ENCODE results near the gene MFAP3L. TPM values are rescaled to one million over a fixed set of nuclear protein-coding genes. Genes with fewer than 3 reads are reported as not detected.
"Not testable (repeated sequence)": the region's sequence is repeated elsewhere in the genome, so short reads cannot be mapped to it uniquely, and the experiment has no call there.

Gene MFAP3L
- total RNA-seq, 1 experiment from 2014 or later = 4.3 TPM

DNA sequence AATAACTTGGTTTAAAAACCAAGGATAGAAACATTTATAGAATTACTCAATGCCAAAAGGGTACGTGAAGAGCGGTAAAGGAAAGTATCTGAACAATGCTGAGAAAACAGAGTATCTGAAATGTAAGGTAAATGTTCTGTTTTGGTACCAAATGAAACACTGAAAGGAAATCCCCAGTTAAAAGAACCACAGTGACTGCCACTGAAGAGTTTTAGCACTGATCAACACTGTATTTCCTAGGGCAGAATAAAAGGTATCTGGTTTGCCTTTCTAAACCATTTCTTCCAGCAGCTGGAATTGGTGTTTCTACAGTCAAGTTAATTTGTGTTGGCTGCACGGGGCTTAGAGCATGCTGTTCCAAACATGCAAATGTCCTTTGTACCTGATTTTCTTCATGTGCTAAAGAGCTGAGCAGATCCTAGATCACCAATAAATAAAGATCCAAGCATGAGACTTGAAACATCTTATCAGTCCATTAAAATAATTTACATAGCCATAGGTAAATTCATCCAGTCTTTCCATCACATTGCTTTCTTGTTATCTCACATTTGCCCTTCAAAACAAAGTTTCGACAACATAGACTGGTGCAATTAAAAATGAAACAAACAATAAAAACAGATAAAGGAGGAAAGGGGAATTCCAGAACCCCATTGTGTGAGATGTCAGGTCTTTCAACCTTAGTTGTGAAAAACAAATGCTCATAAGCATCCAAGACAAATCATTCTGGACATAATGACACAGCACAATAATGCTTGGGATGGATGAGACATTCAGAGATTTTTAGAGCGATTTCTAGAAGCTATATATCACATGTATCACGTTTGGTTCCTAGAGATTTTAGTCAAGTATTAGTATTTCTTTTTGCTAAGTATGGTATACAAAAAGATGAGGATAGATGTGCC lies 38.6 kb downstream of the MFAP3L start:
- no peak for DNase-seq (ENCODE audit: low spot score)

DNA sequence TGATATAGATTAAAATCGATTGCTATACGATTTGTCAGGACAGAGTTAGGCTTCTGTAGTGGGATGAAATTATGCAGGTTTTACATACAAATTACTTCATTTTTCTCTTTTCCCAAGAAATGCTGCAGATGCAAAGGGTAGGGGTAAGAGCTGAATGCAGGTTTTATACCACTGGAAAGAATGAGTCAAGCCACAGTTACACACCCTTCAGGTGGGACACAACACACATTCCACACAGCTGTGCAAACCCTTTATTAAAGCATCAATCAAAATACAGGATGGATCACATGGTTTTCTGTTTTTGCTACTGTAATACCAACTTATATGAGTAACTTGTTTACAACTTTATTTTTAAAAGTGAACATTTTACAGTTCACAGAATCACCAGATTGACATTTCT lies 39.8 kb downstream of the MFAP3L start:
- DNase-seq (ENCODE audit: low spot score) = peak; percentile 15

DNA sequence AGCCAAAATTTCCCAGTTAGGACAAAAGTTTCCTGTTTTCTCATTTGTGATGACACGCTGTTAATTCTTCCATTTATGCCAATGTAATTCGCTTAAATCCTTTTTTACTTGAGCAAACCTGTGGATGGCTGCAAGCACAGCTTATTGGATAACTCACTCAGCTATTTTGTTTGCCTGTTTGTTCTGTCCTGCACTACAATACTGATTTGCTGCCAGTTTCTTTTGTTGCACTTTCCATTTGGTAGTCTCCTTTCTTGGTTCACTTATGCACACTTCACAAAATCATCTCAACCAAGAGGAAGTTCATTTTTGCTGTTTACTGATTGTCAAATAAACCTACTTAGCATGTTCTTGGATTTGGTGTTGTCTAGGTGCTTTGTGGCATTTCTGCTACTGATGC lies 40.3 kb downstream of the MFAP3L start:
- DNase-seq (ENCODE audit: low spot score) = no peak

DNA sequence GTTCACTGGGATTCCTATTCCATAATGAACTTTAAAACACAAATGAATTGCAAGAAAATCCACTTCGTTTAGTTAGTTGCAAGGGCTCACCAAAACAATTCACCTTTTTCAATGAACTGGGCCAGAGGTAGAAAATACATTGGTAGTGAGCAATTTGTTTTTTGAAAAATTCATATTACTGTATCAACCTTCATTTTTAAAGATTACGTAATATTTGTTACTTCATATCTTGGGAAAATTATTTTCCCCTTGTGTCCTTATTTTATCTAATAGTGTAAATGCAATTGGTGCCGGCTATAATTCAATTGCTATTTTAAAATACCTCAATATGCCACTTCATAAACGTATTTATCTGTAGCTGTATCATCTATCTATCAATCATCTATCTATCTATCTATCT lies 41.5 kb downstream of the MFAP3L start:
- DNase-seq (ENCODE audit: low spot score) = no peak

DNA sequence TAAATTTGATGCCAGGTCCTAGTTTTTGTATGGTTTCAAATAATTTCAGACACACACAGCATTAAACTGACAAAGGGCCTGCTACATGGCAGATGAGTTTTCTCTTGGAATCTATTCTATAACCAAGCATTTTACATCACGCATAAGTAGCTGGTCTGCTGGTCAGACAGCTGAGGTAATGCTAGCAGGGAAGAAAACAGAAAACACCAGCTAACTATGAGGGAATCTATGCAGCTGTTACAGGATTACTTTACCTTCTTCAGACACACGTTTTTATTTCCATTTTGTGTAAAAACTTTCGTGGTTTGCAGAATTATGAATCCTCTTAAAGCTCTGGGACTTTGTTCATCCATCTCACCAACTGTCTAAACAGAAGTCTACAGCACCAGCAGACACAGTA lies 42.0 kb downstream of the MFAP3L start:
- DNase-seq (ENCODE audit: low spot score) = no peak

DNA sequence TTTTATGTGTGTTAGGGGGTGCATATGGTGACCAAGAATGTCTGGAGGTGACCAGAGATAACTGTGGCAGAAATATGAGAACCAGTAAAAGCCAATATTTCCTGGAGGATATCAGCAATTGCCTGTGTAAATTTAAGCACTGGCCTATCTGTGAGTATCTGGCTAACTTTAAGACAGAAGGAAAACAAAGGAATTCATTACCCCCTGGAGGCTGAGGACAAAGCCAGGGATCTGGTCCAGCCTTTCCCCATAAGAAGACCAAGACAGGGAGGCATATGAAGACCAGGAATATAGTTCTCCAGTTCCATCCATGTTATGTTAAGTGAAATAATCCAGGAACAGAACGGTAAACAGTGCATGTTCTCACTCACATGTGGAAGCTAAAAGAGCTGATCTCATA lies 49.2 kb downstream of the MFAP3L start:
- no peak for DNase-seq (ENCODE audit: low spot score)

DNA sequence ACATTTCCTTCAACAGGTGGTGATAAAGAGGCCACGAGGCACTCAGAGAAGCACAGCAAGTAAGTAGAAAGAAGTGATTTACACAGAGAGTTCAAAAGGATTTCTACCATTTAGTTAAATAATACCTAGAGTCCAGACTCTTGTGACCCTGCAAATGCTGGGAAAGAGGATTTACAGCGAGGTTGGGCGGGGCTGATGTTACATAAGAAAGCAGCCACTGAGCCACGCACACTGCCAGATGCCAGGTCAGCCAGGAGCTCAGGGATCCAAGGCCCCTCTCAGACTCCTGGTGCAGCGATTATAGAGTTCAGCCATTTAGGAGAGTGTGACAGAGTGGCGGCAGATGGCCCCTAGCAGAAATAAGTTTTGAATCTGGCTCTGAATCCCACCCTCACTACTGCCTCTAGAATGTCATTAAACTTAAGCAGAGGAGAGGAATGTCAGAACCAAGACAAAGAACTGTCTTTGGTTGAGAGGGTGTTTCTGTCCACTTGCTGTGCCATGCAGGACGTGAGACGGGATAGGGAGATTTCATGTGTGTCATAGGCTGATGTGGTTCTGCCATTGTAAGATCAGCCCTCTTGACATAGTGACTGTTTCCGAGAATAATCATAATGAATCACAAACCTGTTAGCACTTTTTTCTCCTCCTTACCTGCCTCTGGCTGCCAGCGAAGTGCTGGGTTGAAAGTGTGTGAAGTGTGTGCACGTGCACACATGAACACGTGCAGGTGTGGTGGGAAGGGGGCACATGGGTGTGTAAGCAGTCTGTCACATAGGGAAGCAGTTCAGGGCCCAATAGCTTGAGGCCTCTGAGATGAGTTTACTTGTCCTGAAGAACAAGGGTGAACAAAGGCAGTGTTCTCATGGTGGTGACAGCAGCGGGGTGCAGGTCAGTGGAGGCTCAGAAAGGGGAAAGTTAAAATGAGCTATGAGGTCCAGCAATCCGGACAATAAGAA lies 50.1 kb downstream of the MFAP3L start:
- DNase-seq (ENCODE audit: low spot score) = no peak

DNA sequence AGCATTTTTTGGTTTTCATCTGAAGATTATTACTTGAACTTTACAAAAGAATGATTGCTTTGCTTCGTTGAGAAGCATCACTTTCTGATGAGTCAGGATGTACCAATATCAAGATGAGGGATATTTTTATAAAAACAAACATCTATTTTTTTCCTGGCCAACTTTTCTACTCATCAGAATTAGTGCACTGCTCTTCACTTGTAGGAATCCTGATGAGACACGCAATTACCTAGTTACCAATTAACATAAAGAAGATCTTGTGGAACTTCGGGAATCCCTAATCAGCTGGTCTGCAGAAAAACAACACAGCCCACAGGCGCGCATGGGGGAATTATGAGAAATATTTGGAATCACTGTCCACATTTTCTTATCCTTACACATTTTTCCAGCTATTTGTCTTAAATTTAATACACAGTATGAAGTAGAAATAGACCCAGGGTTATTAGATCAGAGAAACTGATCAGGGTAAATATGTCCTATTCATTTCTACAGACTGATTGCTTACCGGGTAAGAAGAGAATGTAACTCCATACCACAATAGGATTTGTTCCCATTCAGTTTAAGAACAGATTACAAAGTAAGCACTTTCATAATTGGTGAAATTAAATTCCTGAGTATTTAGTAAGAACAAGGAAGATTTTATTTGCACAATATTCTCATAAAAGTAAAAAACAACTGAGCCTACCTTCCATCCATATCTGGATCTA lies 50.9 kb downstream of the MFAP3L start:
- no peak for DNase-seq (ENCODE audit: low spot score)

DNA sequence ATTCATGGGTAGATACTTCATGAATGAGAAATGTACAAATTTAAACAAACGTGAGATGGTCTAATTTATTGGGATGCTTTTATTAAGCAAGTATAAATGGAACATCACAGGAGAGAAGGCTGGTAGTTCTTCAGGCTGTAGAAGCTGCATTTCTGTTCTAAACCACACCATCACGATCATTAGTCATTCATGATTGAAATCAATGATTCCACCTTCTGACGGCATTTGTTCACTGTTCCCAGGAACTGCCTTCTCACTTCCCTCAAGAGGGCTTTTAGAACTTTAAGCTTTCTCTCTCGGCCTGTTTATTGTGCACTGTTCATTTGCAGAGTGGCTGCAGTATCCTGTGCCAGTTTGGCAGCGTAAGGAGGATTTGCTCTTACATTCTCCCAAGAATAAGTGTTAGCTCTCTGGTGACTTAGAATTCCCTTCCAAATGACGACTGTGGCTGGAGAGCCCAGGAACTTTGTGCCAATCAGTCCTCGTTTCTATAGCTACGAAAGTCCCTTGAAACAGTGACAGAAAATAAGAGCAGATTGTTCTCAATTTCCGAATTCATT lies 54.7 kb downstream of the MFAP3L start:
- no peak for DNase-seq (ENCODE audit: low spot score)

DNA sequence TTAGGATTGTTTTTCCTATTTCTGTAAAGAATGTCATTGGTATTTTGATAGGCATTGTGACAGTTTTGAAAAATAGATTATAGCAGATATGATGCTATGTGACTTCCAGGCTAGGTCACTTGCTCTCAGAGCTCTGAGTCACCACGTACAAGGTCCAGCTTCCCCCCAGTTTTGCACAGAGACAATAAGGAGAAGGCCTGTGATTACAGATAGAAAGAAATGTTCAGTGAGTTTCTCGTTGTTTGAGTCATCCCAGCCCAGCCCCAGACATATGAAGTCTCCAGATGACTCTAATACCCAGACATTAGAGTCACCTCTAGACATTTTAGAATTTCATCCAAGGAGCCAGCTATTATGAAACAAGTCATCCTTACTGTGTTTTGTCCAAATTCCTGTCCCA lies 57.2 kb downstream of the MFAP3L start:
- peak; percentile 60 for DNase-seq (ENCODE audit: low spot score)

DNA sequence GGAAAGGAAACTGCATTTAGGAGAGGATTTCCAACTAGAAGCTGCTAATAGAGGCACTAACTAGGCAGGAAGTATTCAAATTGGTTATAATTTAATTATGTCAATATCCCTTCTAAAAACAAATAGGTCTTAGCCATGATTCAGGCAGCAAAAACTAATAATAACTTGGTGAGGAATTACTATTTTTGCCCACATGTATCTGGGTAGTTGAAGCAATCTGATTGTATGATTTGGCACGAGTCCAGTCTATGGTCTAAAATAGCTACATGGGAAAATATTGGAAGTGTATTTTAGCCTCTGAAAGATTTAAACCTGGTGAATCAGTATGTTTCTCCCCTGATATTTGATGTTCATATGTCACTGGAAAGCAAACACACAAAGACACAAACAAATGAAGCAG lies 62.2 kb downstream of the MFAP3L start:
- no peak for DNase-seq (ENCODE audit: low spot score)

DNA sequence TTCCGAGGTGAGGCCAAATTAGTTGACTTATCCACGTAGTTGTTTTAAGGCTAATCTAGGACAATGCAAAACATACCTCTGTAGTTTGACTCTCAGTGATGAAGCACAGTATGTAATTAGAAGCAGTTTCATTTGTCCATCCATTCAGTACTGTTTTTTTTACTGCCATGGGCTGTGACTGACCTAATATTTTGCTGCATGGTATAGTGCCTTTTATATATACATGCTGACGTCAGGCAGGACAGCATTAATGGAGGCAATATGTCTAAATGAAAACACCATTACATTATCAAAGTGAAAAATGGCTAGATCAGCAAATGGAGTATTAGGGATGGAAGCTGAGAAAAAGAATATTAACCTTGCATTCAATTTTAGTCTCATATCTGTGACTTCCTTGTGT lies 66.9 kb downstream of the MFAP3L start:
- DNase-seq (ENCODE audit: low spot score) = no peak

DNA sequence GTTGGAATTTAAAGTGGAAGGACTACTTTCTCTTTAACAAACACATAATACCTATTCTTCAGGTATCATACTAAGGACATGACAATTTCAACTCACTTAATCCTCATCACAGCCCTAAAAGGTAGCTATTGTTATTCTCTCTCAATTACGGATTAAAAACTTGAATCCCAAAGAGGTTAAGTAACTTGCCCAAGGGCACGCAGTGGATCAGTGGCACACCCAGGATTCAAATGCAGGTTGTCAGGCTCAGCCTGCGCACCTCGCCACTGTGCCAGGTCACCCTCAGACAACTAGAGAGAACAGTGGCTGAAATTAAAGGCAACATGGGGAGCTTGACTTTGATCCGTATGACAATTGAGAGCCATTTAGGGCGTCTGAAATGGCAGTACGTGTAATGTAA lies 67.6 kb downstream of the MFAP3L start:
- no peak for DNase-seq (ENCODE audit: low spot score)

DNA sequence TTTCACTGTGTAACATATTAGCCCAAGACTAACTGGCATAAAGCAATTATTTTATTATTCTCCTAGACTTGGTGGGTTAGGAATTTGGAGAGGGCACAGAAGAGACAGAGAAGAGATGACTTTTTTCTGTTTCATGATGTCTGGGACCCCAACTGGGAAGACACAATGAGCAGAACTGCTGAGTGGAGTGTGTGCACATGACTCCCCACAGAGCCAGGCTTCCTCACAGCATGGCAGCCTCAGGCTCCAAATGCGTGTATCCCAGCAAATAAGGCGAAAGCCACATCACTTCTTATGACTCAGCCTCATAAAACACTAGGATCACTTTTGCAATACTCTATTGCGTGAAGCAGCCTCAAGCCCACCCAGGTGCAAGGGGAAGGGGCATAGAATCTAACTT lies 68.4 kb downstream of the MFAP3L start:
- peak; percentile 14 for DNase-seq (ENCODE audit: low spot score)

DNA sequence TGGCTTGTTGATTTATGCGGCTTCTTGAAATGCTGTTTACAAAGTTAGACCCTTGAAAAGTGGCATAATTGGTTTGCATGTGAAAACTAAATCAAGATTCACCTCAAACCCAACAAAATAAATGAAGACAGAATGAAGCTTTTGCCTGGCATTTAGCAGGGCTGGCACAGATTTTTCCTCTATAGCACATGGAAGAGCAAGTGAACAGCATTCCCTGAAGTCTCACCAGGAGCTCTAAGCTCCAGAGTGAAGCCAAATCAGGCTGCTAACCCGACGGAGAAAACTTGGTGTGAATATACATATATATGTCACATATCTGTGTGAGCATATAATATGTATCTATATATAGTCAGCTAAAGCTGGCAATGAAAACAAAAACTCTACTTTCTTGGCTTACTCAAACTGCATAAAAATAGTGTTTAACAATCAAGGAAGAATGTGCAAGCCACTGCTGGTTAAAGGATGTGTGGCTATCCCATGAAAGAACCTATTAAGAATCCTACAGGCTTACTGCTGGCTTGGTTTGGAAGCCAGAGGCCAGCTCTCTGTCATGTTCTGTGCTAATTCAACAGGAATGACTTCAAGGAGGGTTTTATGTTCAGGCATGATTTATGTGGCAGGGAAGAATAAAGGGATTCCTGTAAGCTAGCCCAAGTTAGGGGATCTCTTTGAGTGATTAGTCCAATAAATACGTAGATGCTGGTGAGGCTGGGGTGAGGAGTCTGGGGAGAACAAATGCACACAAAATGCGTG lies 69.9 kb downstream of the MFAP3L start:
- no peak for DNase-seq (ENCODE audit: low spot score)

DNA sequence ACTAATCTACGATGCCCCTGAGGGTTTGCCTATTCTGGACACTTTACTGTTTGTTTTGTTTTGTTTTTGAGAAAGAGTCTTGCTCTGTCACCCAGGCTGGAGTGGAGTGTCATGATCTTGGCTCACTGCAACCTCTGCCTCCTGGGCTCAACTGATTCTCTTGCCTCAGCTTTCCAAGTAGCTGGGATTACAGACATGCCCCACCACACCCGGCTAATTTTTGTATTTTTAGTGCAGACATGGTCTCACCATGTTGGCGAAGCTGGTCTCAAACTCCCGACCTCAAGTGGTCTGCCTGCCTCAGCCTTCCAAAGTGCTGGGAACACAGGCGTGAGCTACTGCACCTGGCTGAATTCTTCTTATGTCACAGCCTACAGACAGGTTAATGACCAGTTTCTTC lies 70.7 kb downstream of the MFAP3L start:
- no peak for DNase-seq (ENCODE audit: low spot score)

DNA sequence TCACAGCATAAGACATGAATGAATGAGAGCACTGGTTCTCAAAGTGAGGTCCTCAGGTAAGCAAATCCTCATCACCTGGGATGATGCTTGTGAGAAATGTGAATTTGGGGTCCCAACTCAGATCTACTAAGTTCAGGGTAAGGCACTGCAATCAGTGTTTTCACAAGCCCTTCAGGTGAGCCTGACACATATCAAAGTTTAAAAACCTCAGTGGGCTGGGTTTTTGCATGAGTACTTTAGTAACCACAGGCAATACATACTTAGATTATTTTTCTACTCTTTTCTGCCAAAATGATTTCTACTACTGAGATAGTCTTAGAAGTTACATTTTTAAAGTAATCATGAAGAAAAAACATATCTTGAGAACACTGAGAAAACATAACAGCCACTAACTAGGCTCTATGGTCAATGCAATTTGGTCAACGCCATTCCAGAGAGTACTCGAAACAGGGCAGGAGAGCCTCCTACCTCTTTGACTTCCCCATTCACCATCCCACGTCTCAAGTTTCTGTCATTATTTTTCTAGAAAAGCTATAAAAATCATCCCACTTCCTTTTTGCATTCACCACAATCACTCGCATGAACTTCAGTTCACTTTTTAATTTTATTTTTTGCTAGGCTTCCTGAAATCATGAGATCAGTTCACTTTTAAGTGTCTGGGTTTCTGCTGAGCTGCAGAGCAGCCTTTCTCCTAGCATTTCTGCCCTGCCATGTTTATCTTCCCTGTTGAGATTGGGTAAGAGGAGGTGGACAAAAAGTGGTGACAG lies 73.8 kb downstream of the MFAP3L start:
- no peak for DNase-seq (ENCODE audit: low spot score)

DNA sequence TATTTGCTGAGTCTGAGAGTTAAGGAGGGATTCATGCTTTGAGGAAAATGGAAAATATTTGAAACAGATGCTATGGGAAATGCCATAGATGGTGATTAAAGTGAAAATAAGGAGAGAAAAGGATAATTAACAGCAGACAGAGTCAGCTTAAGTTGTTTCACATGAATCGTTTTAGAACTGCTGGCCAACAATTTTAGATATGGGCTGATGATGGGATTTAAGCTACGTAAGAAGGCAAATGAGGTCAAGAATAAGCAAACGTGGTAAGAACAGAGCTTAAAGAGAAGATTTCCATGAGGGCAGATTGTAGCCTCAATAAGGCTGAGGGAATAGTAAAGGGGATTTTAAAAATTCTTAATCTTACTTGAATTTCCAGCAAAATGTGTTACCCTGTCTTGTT lies 77.9 kb downstream of the MFAP3L start:
- no peak for DNase-seq (ENCODE audit: low spot score)

DNA sequence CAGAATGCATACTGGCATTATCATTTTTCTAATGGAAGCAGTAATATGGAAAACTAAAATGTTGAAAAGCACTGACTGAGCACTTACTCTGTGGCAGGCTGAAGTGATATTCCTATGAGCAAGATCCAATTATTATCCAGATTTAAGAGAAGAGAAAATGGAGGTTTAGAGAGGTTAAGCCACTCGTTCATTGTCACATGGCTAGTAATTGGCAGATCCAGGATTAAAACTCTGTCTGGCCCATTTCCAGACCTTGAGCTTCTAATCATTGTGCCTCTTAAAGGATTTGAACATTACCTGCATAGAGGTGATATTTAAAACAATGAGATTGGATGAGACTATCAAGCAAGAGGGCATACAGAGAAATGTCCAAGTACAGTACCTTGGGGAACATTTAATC lies 80.6 kb downstream of the MFAP3L start:
- no peak for DNase-seq (ENCODE audit: low spot score)

DNA sequence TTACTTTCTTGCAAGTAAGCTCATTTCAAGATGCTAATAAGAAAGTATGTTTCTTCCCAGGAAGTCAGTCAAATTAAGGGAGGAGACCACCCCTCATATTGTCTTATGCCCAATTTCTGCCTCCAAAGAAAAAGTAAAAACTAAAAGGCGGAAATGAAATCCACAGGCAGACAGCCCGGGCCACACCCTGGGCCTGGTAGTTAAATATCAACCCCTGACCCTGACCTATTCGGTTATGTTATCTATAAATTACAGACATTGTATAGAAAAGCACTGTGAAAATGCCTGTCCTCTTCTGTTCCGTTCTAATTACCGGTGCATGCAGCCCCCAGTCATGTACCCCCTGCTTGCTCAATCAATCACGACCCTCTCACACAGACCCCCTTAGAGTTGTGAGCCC lies 82.6 kb downstream of the MFAP3L start:
- not testable (repeated sequence) for DNase-seq (ENCODE audit: low spot score)

All from A172 (cell line).